ENCODE results near the gene C1orf21. TPM values are rescaled to one million over a fixed set of nuclear protein-coding genes. Genes with fewer than 3 reads are reported as not detected.

The C1orf21 gene
- polyA plus RNA-seq, 1 donor (not counting 4 experiments of a cell fraction or from before 2014, with no cell fraction given), result 44.3 TPM

DNA sequence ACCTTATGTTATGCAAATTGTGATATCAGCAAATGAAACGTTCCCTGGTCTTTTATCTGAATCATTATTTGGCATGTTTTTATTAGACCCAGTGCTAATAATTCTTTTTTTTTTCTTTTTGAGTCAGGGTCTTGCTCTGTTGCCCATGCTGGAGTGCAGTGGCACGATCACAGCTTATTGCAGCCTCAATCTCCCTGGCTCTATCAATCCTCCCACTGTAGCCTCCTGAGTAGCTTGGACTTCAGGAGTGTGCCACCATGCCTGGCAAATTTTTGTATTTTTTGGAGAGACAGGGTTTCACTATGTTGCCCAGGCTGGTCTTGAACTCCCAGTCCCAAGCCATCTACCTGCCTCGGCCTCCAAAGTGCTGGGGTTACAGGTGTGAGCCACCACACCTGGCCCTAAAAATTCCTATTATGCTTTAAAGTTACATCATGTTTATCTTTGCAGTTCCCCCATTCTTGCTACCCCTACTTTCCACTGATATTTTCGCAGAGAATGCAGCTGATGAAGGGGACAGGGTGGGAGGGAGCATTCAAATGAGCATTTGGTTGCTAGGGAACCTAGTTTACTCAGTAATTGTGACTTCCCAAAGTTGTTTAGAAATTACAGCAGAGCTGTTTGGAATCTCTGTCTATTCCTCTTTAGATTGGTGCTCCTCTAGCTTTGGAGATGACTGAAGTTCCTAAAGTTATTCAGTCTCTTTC is 18.4 kb downstream of the C1orf21 start:
- peaks cover 51% of the 10 kb centered on the region for H3K79me2 ChIP-seq (ENCODE audit: control insufficient read depth, insufficient read depth, low read length)
- H3K27me3 ChIP-seq (ENCODE audit: control insufficient read depth, extremely low read depth, insufficient read depth, low read length), result no peaks in the 10 kb centered on the region
- dilution Hi-C loops (cut with MboI; ENCODE audit: extremely low pct_ligation_motif_present, low sequenced_read_pairs), result no loop called here

DNA sequence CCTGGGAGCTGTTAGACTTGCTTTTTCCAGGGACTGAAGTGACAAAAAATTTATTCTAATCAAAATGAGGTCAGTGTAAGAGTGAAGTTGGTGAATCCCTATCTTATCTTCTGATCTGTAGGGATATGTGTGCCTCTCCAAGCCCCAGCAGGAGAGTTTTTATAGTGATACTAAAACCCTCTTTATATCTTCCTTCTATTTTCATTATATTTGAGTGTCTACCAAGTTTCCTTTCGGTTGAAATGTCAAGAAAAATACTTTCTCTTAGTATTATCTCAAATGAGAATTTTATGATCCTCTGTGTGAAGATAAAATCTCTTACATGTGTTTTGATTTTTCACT is 18.9 kb downstream of the C1orf21 start:
- no peak overlapping the region for H3K9ac ChIP-seq (ENCODE audit: control insufficient read depth, extremely low read depth, insufficient read depth, low read length)
- H3K27ac ChIP-seq (ENCODE audit: control insufficient read depth, insufficient read depth, low read length), result no peak overlapping the region
- FAIRE-seq, result no peak
- no peak for DNase-seq (ENCODE audit: low read depth, low spot score)
- H3K36me3 ChIP-seq (ENCODE audit: control insufficient read depth in 2 of 2, extremely low read depth in 1 of 2, insufficient read depth in 2 of 2, low read length in 2 of 2), result no peaks in the 10 kb centered on the region
- H3K4me3 ChIP-seq (ENCODE audit: control insufficient read depth in 2 of 3, extremely low read depth in 1 of 3, insufficient read depth in 2 of 3, low read depth in 1 of 3, low read length in 3 of 3), result no peak overlapping the region
- no peaks in the 10 kb centered on the region for H3K9me1 ChIP-seq (ENCODE audit: control insufficient read depth, extremely low read depth, insufficient read depth, low read length)
- H3K4me1 ChIP-seq (ENCODE audit: control insufficient read depth, extremely low read depth, insufficient read depth, low read length), result peaks cover 19% of the 10 kb centered on the region
- peaks cover 48% of the 10 kb centered on the region for H3K79me2 ChIP-seq (ENCODE audit: control insufficient read depth, insufficient read depth, low read length)
- H3K9me3 ChIP-seq (ENCODE audit: control insufficient read depth, low read depth, low read length), result no peaks in the 10 kb centered on the region
- H3K27me3 ChIP-seq (ENCODE audit: control insufficient read depth, extremely low read depth, insufficient read depth, low read length), result no peaks in the 10 kb centered on the region
- H3K4me2 ChIP-seq (ENCODE audit: control insufficient read depth, extremely low read depth, insufficient read depth, low read depth, low read length), result no peak overlapping the region
- H2AFZ ChIP-seq (ENCODE audit: control insufficient read depth, low read length), result no peak overlapping the region
- dilution Hi-C loops (cut with MboI; ENCODE audit: extremely low pct_ligation_motif_present, low sequenced_read_pairs), result no loop called here
- no peaks in the 10 kb centered on the region for H4K20me1 ChIP-seq (ENCODE audit: control insufficient read depth, extremely low read depth, insufficient read depth, low read length)
- TF ChIP-seq, protein P1, sequence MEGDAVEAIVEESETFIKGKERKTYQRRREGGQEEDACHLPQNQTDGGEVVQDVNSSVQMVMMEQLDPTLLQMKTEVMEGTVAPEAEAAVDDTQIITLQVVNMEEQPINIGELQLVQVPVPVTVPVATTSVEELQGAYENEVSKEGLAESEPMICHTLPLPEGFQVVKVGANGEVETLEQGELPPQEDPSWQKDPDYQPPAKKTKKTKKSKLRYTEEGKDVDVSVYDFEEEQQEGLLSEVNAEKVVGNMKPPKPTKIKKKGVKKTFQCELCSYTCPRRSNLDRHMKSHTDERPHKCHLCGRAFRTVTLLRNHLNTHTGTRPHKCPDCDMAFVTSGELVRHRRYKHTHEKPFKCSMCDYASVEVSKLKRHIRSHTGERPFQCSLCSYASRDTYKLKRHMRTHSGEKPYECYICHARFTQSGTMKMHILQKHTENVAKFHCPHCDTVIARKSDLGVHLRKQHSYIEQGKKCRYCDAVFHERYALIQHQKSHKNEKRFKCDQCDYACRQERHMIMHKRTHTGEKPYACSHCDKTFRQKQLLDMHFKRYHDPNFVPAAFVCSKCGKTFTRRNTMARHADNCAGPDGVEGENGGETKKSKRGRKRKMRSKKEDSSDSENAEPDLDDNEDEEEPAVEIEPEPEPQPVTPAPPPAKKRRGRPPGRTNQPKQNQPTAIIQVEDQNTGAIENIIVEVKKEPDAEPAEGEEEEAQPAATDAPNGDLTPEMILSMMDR (optimal IDR thresholded peaks at IDR 0.05 in 1 of 3, IDR thresholded peaks at IDR 0.05 in 1 of 3, conservative IDR thresholded peaks at IDR 0.05 in 1 of 3; ENCODE audit: extremely low read depth in 1 of 3, insufficient read depth in 2 of 3, low read length in 3 of 3), result no peak
- TF ChIP-seq EZH2 (IDR thresholded peaks at IDR 0.05; ENCODE audit: low read length), result no peak

More for the DNA sequence above, 18.4 kb downstream of the C1orf21 start:
- no peak overlapping the region for H3K9ac ChIP-seq (ENCODE audit: control insufficient read depth, extremely low read depth, insufficient read depth, low read length)
- no peaks in the 10 kb centered on the region for H4K20me1 ChIP-seq (ENCODE audit: control insufficient read depth, extremely low read depth, insufficient read depth, low read length)
- H3K27ac ChIP-seq (ENCODE audit: control insufficient read depth, insufficient read depth, low read length), result no peak overlapping the region
- H3K9me1 ChIP-seq (ENCODE audit: control insufficient read depth, extremely low read depth, insufficient read depth, low read length), result no peaks in the 10 kb centered on the region
- H3K4me2 ChIP-seq (ENCODE audit: control insufficient read depth, extremely low read depth, insufficient read depth, low read depth, low read length), result no peak overlapping the region
- TF ChIP-seq, protein P1 (optimal IDR thresholded peaks at IDR 0.05 in 1 of 3, IDR thresholded peaks at IDR 0.05 in 1 of 3, conservative IDR thresholded peaks at IDR 0.05 in 1 of 3; ENCODE audit: extremely low read depth in 1 of 3, insufficient read depth in 2 of 3, low read length in 3 of 3), result no peak
- no peak for TF ChIP-seq EZH2 (IDR thresholded peaks at IDR 0.05; ENCODE audit: low read length)
- no peak for DNase-seq (ENCODE audit: low read depth, low spot score)
- peaks cover 19% of the 10 kb centered on the region for H3K4me1 ChIP-seq (ENCODE audit: control insufficient read depth, extremely low read depth, insufficient read depth, low read length)
- no peak overlapping the region for H3K4me3 ChIP-seq (ENCODE audit: control insufficient read depth in 2 of 3, extremely low read depth in 1 of 3, insufficient read depth in 2 of 3, low read depth in 1 of 3, low read length in 3 of 3)
- H3K9me3 ChIP-seq (ENCODE audit: control insufficient read depth, low read depth, low read length), result no peaks in the 10 kb centered on the region
- H2AFZ ChIP-seq (ENCODE audit: control insufficient read depth, low read length), result no peak overlapping the region
- H3K36me3 ChIP-seq (ENCODE audit: control insufficient read depth in 2 of 2, extremely low read depth in 1 of 2, insufficient read depth in 2 of 2, low read length in 2 of 2), result no peaks in the 10 kb centered on the region
- no peak for FAIRE-seq
